Stimulated activated CD4-positive, alpha-beta T cell treated with anti-CD3 and anti-CD28 coated beads, Interleukin-1b, Interleukin-23, amount 100 ng/mL, for 48 hours (primary cell): ENCODE data around the gene FARP1.

Source experiments
- DNase-seq: peaks from one replicate; pipeline ENCODE4 v3.0.0-alpha.2; 2020

The FARP1 gene

GRCh38 chr13:98203646-98204326, 60.9 kb downstream of the FARP1 start:
- DNase-seq = no peak

GRCh38 chr13:98204546-98204945, 61.7 kb downstream of the FARP1 start:
- DNase-seq = no peak

DNA sequence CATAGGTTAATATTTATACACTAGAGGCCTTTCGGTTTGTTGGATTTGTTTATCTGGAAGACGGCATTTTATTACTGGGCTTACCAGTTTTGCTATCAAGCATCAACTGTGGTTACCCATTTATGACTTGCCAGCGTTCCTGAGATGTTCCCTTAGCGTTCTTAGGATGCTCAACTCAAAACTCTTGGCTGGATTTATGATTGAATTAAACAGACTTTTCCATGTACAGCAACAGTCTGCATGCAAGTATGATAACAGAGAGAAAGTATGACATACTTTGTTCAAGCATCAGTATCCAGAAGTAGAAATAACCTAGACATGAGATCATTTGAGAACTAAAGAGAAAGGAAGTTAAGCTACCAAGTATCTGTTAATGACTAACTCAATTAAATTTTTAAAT, 64.1 kb downstream of the FARP1 start:
- no peak for DNase-seq

DNA sequence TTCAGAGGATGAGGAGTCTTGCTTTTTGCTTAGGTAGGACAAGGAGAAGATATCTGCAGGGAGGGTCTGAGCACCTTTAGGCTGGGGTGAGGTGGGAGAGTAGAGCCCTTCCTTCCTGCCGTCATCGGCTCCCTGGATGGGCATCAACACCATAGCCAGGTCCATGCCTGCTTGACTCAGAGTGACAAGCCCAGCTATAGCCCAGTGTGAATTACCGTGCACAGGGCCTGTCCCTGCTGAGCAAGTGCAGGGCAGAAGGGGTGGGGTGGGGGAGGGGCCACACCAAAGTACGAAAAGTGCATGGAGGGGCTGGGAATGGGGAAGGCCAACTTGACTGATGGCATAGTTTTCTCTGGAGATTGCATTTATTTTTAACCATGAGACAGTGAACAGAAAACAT, 64.5 kb downstream of the FARP1 start:
- no peak for DNase-seq

DNA sequence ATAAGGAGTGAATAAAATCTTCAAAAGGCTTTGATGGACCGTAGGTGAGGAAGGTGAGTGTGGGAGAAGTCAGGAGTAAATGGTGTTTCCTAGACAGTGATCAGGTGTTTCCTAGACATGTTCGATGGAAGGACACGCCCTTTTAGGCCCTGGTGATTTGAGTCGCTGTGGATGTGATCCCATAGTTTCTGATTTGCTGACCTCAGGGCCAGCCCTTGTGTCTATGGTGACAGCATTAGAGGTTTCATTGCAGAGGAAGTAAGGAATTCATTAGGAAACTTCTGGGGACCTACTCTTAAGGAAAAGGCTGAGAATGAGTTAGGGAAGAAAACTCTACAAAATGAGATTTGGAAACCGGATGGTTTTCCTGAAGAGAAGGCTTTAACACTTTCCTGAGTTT, 65.7 kb downstream of the FARP1 start:
- DNase-seq = no peak

DNA sequence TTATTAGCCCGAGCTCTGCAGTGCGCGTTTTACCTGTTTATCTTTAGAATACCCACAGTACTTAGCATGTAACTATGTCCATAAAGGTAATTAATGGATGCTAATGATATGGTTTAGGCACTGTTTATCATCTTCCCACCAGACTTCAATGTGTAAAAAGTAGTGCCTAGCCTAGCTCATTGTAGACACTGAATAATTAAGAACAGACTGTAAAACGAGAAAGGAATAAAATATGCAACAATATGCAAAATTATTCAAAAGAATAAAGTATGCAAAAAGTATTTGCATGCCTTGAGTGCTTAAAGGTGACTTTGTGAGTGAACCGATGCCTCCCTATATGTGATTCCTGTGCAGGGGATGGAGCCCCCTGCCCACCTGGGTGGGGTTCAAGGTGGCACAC, 69.9 kb downstream of the FARP1 start:
- no peak for DNase-seq

- DNase-seq = no peak
These were observed 70.5 kb downstream of the FARP1 start for GRCh38 chr13:98213354-98213753.

- DNase-seq = no peak
These were observed 71.2 kb downstream of the FARP1 start for GRCh38 chr13:98214008-98214643.

- DNase-seq = no peak
These were observed 71.8 kb downstream of the FARP1 start for GRCh38 chr13:98214707-98215106.

- DNase-seq = no peak
These were observed 72.6 kb downstream of the FARP1 start for GRCh38 chr13:98215508-98215907.

GRCh38 chr13:98216135-98216565, 73.3 kb downstream of the FARP1 start:
- DNase-seq = no peak

GRCh38 chr13:98216711-98217285, 73.9 kb downstream of the FARP1 start:
- DNase-seq = no peak

- DNase-seq = no peak
These were observed 74.7 kb downstream of the FARP1 start for GRCh38 chr13:98217597-98217996.

DNA sequence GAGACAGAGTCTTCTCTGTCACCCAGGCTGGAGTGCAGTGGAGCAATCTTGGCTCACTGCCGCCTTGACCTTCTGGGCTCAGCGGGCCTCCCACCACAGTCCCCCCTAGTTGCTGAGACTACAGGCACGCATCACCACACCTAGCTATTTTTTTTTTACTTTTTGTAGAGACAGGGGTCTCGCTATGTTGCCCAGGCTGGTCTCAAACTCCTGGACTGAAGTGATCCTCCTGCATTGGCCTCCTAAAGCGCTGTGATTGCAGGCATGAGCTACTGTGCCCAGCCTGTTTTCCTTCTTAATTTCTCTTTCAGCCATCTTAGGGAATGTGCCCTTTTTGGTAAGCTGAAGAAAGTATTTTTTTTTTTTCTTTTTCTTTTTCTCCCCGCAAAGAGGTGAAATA, 76.8 kb downstream of the FARP1 start:
- no peak for DNase-seq

DNA sequence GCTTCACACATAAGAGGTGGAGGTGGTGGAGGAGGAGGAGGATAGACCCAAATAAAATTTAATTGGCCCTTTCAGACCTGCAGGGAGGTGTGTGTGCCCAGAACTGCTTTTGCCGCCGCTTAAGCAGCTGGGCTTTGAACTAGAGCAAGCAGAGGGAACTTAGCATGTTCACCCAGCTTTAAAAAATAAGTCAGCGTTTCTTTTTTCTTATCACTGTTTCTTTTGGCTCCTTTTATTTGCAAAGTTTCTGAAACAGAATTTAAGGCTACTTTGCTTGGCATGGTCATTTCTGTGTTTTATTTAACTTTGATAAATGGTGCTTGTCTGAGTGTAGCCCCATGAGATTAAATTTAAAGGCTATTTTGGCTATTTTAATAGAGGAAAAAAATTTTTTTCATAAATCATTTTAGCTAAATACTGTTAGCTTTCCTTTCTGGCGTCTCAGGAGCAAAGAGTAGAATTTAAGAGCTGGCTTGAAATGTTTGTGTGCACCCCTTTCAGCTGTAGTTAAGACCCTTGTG, 77.4 kb downstream of the FARP1 start:
- no peak for DNase-seq

- DNase-seq = no peak
These were observed 78.3 kb downstream of the FARP1 start for GRCh38 chr13:98221234-98221633.

DNA sequence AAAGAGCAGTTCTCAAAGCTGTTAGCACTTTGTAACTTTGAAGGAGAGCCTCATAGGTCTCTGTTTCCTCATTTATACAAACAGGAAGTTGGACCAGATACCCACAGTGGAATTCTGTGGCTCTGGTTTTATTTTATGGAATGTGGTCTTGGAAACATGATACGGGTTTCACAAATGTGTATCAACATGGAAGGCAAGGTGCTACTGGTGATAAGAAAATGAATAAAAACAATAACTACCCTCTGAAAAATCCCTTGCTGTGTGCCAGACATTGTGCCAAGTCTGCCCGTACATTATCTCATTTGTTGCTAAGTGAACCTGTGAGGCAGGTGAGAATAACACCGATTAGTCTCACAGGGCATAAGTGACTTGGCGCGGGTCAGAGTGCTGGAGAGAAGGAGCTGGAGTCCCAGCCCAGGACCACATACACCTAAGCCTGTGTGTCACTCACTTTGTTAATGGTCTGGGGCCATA, 79.2 kb downstream of the FARP1 start:
- DNase-seq = no peak

DNA sequence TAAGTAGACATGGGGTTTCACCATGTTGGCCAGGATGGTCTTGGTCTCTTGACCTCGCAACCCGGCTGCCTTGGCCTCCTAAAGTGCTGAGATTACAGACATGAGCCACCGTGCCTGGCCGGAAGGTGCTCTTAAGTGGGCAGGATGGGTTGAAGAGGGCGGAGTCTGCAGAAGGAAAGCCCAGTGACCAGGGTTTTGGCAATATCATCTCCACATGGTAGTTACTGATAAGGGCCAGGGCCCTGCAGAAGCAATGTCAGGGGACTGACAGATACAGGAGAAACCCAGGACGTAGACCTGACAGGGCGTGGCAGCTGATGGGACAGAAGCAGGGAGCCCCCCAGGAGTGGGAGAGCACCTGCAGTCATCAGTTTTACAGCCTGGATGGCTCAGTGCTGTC, 79.9 kb downstream of the FARP1 start:
- DNase-seq = no peak

DNA sequence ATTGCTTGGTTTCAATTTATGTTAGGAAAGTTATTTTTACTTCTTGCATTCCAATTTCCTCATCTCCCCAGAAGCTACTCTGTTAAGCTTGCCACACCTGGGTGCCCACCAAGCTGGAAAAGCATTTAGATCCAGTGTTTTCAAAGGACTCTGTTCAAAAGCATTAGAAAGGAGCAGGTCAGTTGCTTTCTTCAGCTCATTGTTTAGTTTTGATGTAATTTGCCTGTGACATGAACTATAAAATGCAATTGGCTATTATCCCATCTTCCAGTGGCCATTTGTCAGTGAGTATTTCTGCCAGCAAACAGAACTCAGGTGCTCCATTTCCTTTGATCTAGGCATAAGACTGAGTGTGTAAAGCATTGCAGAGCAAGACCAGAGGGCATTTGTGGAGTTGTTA, 80.8 kb downstream of the FARP1 start:
- no peak for DNase-seq

DNA sequence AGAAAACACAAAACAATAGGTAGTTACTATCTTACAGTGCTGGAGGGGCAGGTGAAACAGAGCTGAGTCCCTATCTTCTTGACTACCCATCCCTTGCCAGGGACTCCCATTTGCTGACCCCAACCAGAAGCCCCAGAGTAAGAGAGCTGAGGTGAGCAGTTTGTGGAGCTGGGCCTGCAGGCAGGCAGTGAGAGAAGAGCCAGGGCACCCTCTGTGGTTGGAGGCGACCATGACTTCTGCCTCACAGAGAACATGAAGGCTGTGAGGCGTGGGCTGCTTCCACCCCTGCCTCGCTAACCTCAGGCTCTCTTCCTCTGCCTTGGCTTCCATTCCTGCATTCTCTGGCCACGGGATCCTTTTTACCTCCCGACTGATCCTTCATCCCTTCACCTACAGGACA, 81.7 kb downstream of the FARP1 start:
- DNase-seq = no peak

GRCh38 chr13:98225036-98225940, 82.4 kb downstream of the FARP1 start:
- no peak for DNase-seq

GRCh38 chr13:98226496-98226895, 83.6 kb downstream of the FARP1 start:
- DNase-seq = no peak
